CD4-positive, alpha-beta T cell treated with Interleukin-10 for 1 hour (primary cell): Measurements from ENCODE around the gene TSTD2.

ENCODE experiments used
- DNase-seq: peaks from one replicate; pipeline ENCODE4 v3.0.0-alpha.2; 2020

Gene TSTD2

GRCh38 chr9:97560851-97561250, 72.3 kb downstream of the TSTD2 start:
- no peak for DNase-seq

GRCh38 chr9:97560154-97560553, 73.0 kb downstream of the TSTD2 start:
- DNase-seq = no peak

- no peak for DNase-seq
Measured at GRCh38 chr9:97559111-97559514, 74.1 kb downstream of the TSTD2 start.

- no peak for DNase-seq
Measured at GRCh38 chr9:97558701-97559101, 74.5 kb downstream of the TSTD2 start.

- no peak for DNase-seq
Measured at GRCh38 chr9:97557606-97558095, 75.5 kb downstream of the TSTD2 start.

GRCh38 chr9:97556721-97557605, 76.2 kb downstream of the TSTD2 start:
- DNase-seq = no peak

- no peak for DNase-seq
Measured at GRCh38 chr9:97556036-97556720, 77.0 kb downstream of the TSTD2 start.

- no peak for DNase-seq
Measured at GRCh38 chr9:97555164-97555563, 78.0 kb downstream of the TSTD2 start.

- no peak for DNase-seq
Measured at GRCh38 chr9:97554566-97555075, 78.5 kb downstream of the TSTD2 start.

GRCh38 chr9:97553841-97554240, 79.3 kb downstream of the TSTD2 start:
- DNase-seq = no peak

- DNase-seq = no peak
Measured at GRCh38 chr9:97553141-97553540, 80.0 kb downstream of the TSTD2 start.

GRCh38 chr9:97551308-97551707, 81.9 kb downstream of the TSTD2 start:
- no peak for DNase-seq

- DNase-seq = no peak
Measured at GRCh38 chr9:97550386-97550785, 82.8 kb downstream of the TSTD2 start.
